ENCODE results near the gene B4GALT1.
"Not testable (repeated sequence)": the region's sequence is repeated elsewhere in the genome, so short reads cannot be mapped to it uniquely, and the experiment has no call there.

The B4GALT1 gene

DNA sequence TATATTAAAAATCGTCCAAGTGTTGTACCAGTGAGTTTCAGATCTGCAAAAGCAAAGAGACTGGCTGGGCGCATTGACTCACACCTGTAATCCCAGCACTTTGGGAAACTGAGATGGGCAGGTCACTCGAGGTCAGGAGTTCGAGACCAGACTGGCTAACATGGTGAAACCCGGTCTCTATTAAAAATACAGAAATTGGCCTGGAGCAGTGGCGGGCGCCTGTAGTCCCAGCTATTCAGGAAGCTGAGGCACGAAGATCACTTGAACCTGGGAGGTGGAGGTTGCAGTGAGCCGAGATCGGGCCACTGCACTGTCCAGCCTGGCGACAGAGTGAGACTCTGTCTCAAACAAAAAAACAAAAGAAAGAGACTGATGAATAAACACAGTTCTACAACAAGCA is 18.3 kb upstream of the B4GALT1 start:
- no peak for DNase-seq

DNA sequence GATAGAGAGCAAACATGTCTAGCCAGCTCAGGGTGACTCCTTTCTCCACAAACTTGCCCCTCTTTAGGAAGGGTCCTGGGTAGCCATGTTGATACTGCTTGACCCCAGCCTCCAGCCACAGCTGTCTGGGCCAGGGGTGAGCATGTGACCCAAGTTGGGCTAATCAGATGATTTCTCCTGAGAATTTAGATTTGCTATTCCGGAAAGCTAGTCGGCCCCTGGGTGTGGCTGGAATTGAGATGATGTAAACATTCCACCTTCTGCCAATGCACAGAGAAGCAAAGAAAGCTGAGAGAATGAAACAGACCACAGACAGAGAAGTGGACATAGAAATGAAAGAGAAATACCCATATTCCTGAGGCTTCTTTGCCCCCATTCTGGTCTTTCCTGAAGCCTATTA is 17.8 kb upstream of the B4GALT1 start:
- DNase-seq, result no peak

DNA sequence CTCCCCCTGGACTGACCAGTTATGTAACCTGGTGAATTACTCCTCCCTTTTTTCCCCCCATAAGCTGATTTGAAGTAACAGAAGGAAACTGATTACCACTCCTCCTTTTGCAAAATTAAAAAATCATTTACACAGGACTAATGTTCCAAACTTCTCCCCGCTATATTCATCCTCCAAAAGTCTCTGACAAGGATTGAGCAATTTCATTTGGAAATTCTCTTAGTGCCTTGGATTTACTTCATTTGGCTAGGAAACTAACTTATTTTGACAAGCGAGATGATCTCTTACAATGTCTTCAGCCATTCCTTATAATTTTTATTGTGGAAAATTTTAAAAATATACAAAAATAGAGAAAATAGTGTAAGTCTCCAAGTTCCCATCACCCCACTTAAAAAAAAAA is 15.4 kb upstream of the B4GALT1 start:
- DNase-seq, result no peak

DNA sequence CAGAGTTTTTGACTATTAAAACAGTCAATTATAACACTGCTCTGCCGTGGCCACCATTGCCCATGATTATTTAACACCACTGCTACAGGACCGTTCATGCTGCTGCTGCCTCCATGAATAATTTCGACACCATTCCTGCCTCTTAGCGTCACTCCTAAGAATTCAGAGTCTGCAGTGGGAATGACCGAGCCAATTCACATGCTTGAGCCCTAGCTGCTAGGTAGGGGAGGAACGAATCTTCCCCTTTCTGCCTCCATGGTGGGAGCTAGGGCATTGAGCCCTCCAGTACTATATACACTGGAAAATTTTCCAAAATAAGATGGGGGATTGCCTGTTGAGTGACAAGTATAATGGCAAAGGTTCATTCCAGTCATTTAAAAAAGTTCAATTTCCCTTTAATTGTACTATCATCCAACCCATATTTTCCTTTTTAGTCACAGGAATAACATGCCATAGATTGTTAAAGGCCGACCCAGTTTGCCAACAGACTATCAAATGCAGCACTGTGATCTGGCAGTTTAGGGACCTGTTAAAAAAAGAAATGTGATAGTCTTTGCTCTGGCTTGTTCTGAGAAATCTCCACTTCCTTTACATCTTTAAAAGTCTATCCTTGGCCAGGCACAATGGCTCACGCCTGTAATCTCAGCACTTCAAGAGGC is 13.5 kb upstream of the B4GALT1 start:
- DNase-seq, result no peak

DNA sequence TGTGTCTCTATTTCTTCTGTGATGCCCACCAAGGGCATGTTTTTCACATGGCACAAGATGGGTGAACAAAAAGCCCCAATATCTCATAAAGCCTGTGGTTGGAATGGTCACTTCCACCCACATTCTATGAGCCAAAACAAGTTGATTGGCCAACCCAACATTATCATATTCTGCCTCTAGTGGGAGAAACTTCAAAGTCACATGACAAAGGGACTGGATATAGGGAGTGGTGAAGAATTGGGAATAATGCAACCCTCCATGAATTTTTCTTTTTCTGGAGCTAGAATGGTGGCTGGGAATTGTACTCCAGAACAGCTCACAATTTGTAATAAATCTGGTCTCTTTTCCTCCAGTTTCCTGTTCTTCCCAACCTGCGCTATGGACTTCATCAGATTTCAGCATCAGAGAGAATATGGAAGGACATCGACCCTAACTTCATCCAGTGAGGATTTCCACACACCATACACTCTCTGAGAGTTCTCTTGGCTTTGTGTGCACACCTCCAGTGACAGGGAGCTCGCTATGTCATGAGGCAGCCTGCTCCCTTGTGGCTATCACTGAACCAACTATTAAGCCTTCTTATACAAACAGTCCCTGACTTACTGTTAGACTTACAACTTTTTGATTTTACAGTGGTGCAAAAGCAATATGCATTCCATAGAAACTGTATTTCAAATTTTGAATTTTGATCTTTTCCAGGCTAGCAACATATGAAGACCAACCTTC is 12.0 kb upstream of the B4GALT1 start:
- no peak for DNase-seq

DNA sequence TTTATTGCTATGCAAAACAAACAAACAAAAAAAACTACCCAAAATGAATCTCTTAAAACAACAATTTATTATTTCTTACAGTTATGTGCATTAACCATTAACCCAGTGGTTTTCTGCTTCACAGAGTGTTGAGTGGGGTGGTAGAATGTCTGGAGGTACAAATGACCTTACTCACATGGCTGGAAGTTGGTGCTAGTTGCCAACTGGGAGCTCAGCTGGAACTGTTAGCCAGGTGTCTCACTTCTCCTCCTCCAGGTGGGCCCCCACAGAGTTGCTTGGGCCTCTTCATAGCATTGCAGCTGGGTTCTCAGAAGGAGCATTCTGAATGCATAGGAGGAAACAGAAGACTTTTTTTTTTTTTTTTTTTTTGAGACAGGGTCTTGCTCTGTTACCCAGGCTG is 10.5 kb upstream of the B4GALT1 start:
- no peak for DNase-seq

DNA sequence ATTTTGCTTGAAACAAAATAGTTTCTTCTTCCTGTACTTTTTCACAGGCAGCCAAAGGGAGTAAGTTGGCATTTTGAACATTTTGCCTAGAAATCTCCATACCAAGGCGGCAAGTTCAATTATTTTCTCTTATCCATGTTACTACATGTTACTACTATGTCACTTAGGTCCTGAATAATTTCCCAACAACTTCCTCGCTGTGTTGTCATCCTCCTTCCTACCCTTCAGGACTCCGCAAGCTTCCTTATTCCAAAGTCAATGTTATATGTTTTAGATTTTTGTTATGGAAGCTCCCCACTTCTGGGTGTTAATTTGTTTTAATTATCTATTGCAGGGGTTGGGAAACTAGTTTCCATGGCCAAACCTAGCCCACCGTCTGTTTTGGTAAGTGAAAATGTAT is 9.9 kb upstream of the B4GALT1 start:
- DNase-seq, result no peak

DNA sequence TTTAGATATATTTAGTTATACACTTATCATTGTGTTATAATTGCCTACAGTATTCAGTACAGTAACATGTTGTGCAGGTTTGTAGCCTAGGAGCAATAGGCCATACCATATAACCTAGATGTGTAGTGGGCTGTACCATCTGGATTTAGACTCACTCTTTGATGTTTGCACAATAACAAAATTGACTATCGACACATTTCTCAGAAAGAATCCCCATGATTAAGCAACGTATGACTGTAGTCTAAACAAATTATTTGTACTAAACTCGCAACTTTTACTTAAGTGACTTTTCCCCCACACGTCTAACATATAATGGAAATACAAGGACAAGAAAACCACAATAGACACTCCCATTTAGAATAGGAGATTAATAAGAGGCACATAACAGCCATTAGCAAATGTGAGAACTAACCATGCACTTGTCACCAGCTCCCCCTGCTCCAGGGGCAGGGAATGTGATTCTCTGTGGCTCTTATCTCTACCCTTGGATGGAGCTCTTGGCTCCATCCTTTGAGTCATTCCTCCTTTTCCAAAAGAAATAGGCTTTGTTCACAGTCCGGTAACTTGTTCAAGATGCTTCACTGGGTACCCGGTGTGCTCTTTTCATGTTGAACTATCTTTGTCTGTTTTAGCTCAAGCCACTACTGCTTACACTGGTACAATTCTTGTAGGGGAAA is 8.7 kb upstream of the B4GALT1 start:
- no peak for DNase-seq

DNA sequence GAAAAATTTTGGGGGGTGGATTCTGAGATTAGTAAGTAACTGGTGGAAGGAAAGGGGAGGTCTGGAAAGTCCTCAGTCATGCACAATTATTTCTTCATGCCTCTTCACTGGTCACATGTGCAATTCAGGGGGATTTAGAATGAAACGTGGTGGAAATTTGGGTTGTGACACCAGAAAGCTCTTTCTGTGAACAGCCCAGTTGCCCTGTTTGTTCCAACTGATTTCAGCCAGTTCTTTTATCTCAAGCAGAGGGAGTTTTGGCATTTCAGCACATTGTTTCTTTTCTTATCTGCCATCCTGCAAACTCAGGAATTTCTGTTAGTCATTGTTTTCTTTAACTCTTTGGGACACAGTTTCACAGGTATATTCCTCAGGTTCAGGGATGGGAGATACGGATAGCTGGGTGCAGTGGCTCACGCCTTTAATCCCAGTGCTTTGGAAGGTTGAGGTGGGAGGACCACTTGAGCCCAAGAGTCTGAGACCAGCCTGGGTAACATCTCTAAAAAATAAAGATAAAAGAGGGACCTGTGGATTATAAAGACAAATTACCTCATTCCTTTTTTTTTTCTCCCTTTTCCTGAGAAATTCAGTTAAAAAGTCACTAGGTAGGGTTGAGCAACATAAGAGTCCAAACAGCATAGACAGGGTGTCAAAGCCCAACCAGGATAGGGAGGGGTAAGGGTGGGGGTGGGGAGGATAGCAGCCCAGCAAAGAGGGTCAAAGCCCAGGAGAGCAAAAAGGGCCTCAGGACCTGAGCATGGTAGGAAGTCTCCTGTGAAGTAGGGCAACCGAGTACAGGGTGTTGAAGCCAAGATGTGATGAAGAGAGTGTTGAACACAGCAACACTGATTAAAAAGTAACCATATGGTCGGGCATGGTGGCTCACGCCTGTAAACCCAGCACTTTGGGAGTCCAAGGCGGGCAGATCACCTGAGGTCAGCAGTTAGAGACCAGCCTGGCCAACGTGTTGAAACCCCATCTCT is 5.4 kb upstream of the B4GALT1 start:
- no peak for DNase-seq

DNA sequence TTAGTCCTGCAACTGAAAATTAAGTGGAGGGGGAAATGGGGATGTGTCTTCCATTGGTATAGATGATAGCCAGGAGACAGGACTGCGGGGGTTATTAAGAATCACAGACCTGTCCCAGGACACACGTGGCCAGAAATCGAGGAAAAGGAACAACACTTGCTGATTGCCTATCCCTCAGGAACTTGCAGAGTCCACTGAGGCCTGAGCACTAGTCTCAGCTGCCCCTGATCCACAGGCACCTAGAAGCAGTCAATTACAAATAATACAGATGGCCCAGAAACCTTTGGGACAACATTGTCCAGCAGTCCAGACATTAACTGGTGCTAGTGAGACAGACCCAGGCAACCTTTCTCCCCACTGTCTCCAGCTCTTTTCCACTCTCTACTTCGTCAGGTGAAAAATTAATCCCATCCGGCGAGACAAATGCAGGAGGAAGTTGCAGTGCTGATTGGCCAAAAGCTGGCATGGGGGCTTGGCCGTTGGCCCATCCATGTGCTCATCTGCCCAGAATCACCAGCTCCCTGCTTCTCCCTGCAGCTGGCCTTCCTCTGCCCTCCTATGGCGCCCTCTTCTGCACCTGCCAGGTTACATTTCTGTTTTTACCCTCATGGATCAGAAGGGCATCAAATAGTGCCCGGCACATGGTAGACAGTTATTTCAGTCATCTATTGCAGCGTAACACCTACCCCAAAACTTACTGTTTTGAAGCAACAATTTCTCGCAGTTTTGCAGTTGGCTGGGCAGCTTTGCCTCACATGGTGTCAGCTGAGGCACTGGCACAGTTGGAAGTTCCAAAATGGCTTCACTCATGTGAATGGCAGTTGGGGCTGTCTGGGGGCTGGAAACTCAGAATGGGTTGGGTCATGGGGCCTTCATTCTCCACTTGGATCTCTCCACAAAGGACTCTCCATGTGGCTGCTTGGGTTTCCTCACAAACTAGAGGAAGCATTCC is 3.6 kb upstream of the B4GALT1 start:
- DNase-seq, result peak in 10 of 58 donors; percentile 4 to 35 (median 23)

DNA sequence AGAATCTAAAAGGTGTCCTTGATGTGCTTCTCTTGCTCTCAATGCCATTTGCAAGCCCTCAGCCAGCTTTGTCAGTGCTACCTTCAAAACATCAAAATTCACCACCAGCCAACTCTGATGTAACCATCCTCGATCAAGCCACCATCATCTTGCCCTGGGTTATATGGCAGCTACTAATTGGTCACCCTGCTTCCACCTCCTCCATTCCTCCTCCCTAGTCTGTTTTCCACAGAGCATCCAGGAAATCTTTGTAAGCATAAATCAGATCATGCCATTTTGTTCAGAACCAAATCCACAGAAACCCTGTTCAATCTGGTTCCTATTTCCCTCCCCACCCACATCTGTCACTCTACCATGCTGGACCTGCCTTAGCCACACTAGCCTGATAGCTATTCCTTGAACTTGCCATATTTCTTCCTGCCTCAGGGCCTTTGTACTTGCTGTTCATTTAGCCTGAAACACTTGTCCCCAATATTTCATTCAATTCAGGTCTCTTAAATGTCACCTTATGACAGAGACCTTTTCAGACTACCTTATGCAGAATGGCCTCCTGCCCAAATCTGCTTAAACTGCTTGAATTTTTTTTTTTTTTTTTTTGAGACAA is 1.9 kb upstream of the B4GALT1 start:
- no peak for DNase-seq

DNA sequence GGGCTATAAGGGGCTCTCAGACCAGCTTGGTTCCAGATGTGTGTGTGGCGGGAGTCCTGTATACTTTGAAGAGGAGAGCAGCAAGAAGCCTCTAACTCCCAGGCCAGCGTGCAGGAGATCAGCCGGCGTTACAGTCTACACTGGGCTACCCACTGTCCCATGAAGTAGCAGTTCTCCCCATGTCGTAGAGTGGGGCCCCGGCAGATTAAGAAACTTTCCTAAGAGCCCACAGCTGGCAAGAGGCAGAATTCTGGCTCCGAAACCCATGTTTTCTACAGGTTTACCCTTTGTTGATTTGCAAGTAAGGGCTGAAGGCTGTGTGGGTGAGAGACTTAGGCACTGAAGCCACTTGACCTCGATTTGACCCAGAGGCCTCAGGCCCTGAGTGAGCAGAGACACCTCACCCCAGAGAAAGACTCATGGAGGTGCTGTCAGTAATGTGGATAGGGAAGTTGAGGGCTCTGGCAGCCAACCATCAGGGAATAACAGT is 881 bp upstream of the B4GALT1 start:
- DNase-seq, result no peak

DNA sequence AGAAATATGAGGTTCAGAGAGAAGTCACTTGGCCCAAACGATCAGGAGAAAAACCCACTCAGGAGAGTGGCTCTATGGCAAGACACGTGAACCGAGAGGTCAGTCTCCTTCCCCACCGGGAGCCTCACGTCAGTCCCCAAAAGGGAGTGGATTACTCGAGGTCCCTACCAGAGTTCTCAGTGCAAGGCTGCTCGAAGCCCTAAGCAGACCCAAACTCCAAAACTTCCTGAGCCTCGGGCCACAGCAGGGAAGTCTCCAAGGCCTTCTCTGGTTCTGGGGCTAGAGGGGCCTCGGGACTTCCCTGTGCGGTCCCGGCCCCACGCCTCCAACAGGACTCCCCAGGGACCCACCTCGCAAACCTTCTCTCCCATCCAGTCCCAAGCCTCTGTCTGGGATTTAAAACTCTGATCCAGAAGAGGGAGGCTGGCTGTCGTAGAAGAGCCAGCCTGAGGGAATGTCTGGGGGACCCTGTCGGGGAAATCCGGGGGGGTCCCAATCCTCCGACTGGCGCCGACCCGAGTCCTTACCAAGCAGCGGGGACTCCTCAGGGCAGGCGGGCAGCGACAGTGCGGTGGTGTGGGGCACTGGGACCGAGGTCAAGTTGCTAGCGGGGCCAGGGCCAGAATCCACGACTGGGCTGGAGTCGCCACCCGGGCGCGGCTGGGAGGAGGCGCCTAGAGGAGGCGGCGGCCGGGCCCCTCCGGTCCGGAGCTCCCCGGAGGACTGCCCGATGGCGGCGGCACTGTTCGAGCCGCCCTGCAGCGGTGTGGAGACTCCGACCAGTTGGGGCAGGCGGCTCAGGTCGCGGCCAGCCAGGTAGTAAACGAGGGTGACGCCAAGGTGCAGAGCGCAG is 679 bp downstream of the B4GALT1 start:
- peak in 10 of 58 donors; percentile 12 to 56 (median 43) for DNase-seq

DNA sequence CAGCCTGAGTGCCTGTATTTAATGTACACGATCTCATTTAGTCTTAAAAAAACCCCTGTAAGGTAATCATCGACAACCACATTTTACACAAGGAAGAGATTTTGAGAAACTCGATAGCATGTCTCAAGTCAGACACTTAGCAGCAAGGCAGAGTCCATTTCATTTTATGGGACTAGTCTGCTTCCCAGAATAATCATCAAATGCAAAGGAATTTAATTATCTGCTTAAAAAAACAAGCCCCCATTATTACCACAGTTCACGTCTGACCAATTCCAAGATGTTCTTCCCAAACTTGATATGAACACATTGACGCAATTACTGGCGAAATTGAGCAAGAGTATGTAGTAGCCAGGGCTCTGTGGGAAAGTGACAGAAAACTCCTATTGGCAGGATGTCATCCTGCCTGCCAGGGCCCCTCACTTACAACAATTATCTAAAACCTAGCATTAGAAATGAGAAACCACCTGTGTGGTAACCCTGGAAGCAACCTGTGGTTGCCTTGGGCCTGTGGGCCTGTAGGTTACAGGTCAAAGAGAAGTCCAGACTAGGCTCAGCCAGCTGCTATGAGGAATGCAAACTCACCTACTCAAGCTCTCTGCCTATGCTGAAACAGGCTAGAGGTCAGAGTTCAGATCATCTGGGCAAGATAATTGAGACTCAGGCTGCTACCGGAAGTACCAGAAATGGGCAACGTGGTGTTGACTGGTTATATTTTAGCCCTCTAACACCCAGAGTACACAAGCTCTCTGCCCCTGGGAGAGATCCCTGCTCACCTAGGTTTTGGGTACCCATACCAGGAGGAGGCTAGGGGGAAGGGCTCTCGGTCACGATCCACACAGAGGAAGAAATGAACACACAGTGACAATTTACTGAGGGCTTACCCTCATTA is 1.6 kb downstream of the B4GALT1 start:
- no peak for DNase-seq

DNA sequence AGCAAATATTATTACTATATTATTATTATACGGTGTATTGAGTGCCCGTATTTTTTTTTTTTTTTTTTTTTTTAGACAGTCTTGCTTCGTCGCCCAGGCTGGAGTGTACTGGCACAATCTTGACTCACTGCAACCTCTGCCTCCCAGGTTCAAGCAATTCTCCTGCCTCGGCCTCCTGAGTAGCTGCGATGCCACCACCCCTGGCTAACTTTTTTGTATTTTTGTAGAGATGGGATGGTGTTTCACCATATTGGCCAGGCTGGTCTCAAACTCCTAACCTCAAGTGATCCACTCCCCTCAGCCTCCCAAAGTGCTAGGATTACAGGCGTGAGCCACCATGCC is 2.2 kb downstream of the B4GALT1 start:
- DNase-seq, result not testable (repeated sequence)

DNA sequence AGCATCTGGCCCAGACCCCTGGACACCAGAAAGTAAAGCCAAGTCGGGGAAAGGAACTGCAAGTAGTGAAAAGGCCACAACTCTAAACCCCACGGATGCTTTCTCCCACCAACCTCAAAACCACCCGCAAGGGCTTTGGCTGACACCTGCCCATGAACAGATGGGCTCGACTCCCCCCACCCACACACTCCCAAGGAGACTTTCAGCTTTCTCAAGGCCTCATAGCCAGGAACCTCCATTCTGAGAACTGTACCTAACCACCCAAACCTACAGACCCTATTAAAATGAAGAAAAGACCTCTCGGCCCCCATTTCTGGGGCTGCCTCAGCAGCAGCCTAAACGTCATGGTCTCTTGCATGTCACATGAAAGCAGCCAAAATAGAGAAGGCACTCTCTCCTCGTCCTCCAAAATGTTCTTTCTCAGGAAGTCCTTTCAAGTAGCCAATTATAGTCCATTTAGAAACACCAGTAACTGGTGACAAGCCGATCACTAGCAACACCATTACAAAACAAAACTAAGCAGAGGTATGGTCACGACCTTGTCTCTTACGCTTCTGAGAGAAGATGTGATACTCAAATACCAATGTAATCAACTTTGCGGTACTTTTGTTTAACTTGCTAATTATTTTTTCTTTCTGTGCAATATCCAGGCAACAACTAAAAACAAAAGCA is 2.9 kb downstream of the B4GALT1 start:
- DNase-seq, result no peak

Measured in anterior cingulate cortex (tissue), 58 donors.